HCT116 (cell line): ENCODE data around the gene C1orf174.

Experiments used
- ATF3 ChIP-seq: IDR thresholded peaks from 2 replicates; pipeline ENCODE4 v1.6.1; 2012
- CEBPB ChIP-seq: IDR thresholded peaks from 2 replicates; pipeline ENCODE4 v1.6.1; 2012; ENCODE audit warnings: low read depth
- CTCF ChIP-seq, 3 experiments: fragments of 200-600 bp in 1 of 3; sonication (generic) in 1 of 3; IDR thresholded peaks in 2 of 3; conservative IDR thresholded peaks in 1 of 3; 2 replicates each; pipeline ENCODE4 v1.5.1; 2012 to 2017; ENCODE audit warnings: low read depth in 2 of 3, low read length in 2 of 3, antibody characterized with exemption in 1 of 3, borderline replicate concordance in 1 of 3, control low read depth in 1 of 3, mild to moderate bottlenecking in 1 of 3, mixed read lengths in 1 of 3, mixed run types in 1 of 3, moderate library complexity in 1 of 3; ENCODE audit not compliant: insufficient read depth in 1 of 3
- EZH2phosphoT487 ChIP-seq: fragments of 200-600 bp; IDR thresholded peaks from 2 replicates; pipeline ENCODE4 v1.6.1; 2018; ENCODE audit warnings: antibody characterized with exemption, borderline replicate concordance
- POLR2A ChIP-seq: IDR thresholded peaks from 2 replicates; pipeline ENCODE4 v1.7.0; 2011; ENCODE audit warnings: borderline replicate concordance; ENCODE audit not compliant: insufficient read depth, insufficient read length; ENCODE audit errors: extremely low read depth
- SIN3A ChIP-seq: IDR thresholded peaks from 2 replicates; pipeline ENCODE4 v1.6.1; 2012; ENCODE audit warnings: low read depth
- SP1 ChIP-seq: IDR thresholded peaks from 2 replicates; pipeline ENCODE4 v1.6.1; 2012; ENCODE audit warnings: low read depth

- no peak for TF ChIP-seq ATF3
- TF ChIP-seq EZH2phosphoT487 = no peak
- no peak for TF ChIP-seq POLR2A
- TF ChIP-seq SP1 = no peak
- no peak for TF ChIP-seq CTCF (IDR thresholded peaks at IDR 0.05 in 2 of 3, conservative IDR thresholded peaks at IDR 0.05 in 1 of 3; ENCODE audit: borderline replicate concordance in 1 of 3, insufficient read depth in 1 of 3, low read depth in 2 of 3, low read length in 2 of 3)
- TF ChIP-seq SIN3A = no peak
- no peak for TF ChIP-seq CEBPB
Observed at GRCh38 chr1:3895279-3895950, 4.7 kb downstream of the C1orf174 start.
